ENCODE results near the gene MSRB3.
A peak's percentile ranks its signal among the peaks of the same experiment; 100 is the strongest.
"Not testable (repeated sequence)": the region's sequence is repeated elsewhere in the genome, so short reads cannot be mapped to it uniquely, and the experiment has no call there.

The MSRB3 gene

GRCh38 chr12:65444996-65445395, 166.5 kb downstream of the MSRB3 start:
- TF ChIP-seq CTCF (conservative IDR thresholded peaks at IDR 0.05; ENCODE audit: low read depth, low read length): no peak

GRCh38 chr12:65446901-65447300, 168.4 kb downstream of the MSRB3 start:
- no peak for DNase-seq (ENCODE audit: low read depth)
- H3K4me3 ChIP-seq (ENCODE audit: low read depth, low read length): no peak overlapping the region
- no peak for TF ChIP-seq CTCF (conservative IDR thresholded peaks at IDR 0.05; ENCODE audit: low read depth, low read length)

More at GRCh38 chr12:65444996-65445395, 166.5 kb downstream of the MSRB3 start:
- no peak for DNase-seq (ENCODE audit: low read depth)
- H3K4me3 ChIP-seq (ENCODE audit: low read depth, low read length): no peak overlapping the region

GRCh38 chr12:65449400-65449799, 170.9 kb downstream of the MSRB3 start:
- peak; percentile 44 for DNase-seq (ENCODE audit: low read depth)

GRCh38 chr12:65450625-65451024, 172.1 kb downstream of the MSRB3 start:
- DNase-seq (ENCODE audit: low read depth): peak; percentile 23

More at GRCh38 chr12:65449400-65449799, 170.9 kb downstream of the MSRB3 start:
- no peak for TF ChIP-seq CTCF (conservative IDR thresholded peaks at IDR 0.05; ENCODE audit: low read depth, low read length)
- no peak overlapping the region for H3K4me3 ChIP-seq (ENCODE audit: low read depth, low read length)

GRCh38 chr12:65454115-65454787, 175.8 kb downstream of the MSRB3 start:
- H3K4me3 ChIP-seq (ENCODE audit: low read depth, low read length): no peak overlapping the region
- DNase-seq (ENCODE audit: low read depth): no peak
- no peak for TF ChIP-seq CTCF (conservative IDR thresholded peaks at IDR 0.05; ENCODE audit: low read depth, low read length)

More at GRCh38 chr12:65450625-65451024, 172.1 kb downstream of the MSRB3 start:
- H3K4me3 ChIP-seq (ENCODE audit: low read depth, low read length): no peak overlapping the region
- TF ChIP-seq CTCF (conservative IDR thresholded peaks at IDR 0.05; ENCODE audit: low read depth, low read length): no peak

GRCh38 chr12:65457341-65457740, 178.9 kb downstream of the MSRB3 start:
- not testable (repeated sequence) for H3K4me3 ChIP-seq (ENCODE audit: low read depth, low read length); DNase-seq (ENCODE audit: low read depth)

- DNase-seq (ENCODE audit: low read depth): no peak
- H3K4me3 ChIP-seq (ENCODE audit: low read depth, low read length): no peak overlapping the region
- TF ChIP-seq CTCF (conservative IDR thresholded peaks at IDR 0.05; ENCODE audit: low read depth, low read length): no peak
Measured at GRCh38 chr12:65458718-65459117, 180.2 kb downstream of the MSRB3 start.

All from choroid plexus epithelial cell (primary cell).